Measurements from ENCODE around the gene SH3YL1.
"Not testable (repeated sequence)": the region's sequence is repeated elsewhere in the genome, so short reads cannot be mapped to it uniquely, and the experiment has no call there.

The SH3YL1 gene

GRCh38 chr2:182509-183122 lies 81.2 kb downstream of the SH3YL1 start:
- DNase-seq (ENCODE audit: low read depth in 3 of 3): no peak

- no peak for DNase-seq (ENCODE audit: low read depth in 3 of 3)
Measured at GRCh38 chr2:180311-180710, 83.5 kb downstream of the SH3YL1 start.

GRCh38 chr2:179886-180285 lies 83.9 kb downstream of the SH3YL1 start:
- no peak for DNase-seq (ENCODE audit: low read depth in 3 of 3)

- DNase-seq (ENCODE audit: low read depth in 3 of 3): no peak
Measured at GRCh38 chr2:177733-178132, 86.1 kb downstream of the SH3YL1 start.

GRCh38 chr2:176917-177316 lies 86.9 kb downstream of the SH3YL1 start:
- no peak for DNase-seq (ENCODE audit: low read depth in 3 of 3)

- peak in 1 of 3 experiments; percentile 13 for DNase-seq (ENCODE audit: low read depth in 3 of 3)
Measured at GRCh38 chr2:175880-176820, 87.7 kb downstream of the SH3YL1 start.

- no peak for DNase-seq (ENCODE audit: low read depth in 3 of 3)
Measured at GRCh38 chr2:175161-175786, 88.6 kb downstream of the SH3YL1 start.

GRCh38 chr2:172120-172519 lies 91.7 kb downstream of the SH3YL1 start:
- not testable (repeated sequence) for DNase-seq (ENCODE audit: low read depth in 3 of 3)

- no peak for DNase-seq (ENCODE audit: low read depth in 3 of 3)
Measured at GRCh38 chr2:169741-170140, 94.1 kb downstream of the SH3YL1 start.

All from stimulated activated CD4-positive, alpha-beta T cell treated with anti-CD3 and anti-CD28 coated beads, TNF-alpha, amount 100 ng/mL, for 4 hours (primary cell).